Right atrium auricular region (tissue), 2 donors: Measurements from ENCODE around the gene MED12L. TPM values are rescaled to one million over a fixed set of nuclear protein-coding genes. Genes with fewer than 3 reads are reported as not detected.

ENCODE experiments used
- DNase-seq: peaks from one replicate; pipeline ENCODE4 v3.0.0-alpha.2; 2019; ENCODE audit warnings: low spot score
- H3K27ac ChIP-seq, 2 donors: fragments of 200-600 bp; sonication (generic); 1 replicate in 1 of 2; 2 replicates in 1 of 2; pipeline ENCODE4 v1.5.1; 2016 to 2019
- H3K27me3 ChIP-seq, 2 donors: fragments of 200-600 bp; sonication (generic); one replicate each; pipeline versions ENCODE4 v1.5.1 to v1.6.0; 2017 to 2019
- H3K36me3 ChIP-seq: fragments of 200-600 bp; sonication (generic); one replicate; pipeline ENCODE4 v1.5.1; 2016
- H3K4me1 ChIP-seq, 2 donors: fragments of 200-600 bp; sonication (generic); one replicate each; pipeline versions ENCODE4 v1.5.1 to v1.6.0; 2017 to 2019
- H3K4me3 ChIP-seq, 2 donors: fragments of 200-600 bp; sonication (generic); 1 replicate in 1 of 2; 2 replicates in 1 of 2; pipeline ENCODE4 v1.5.1; 2017 to 2019; ENCODE audit warnings: mild to moderate bottlenecking in 1 of 2, moderate library complexity in 1 of 2
- H3K9me3 ChIP-seq, 2 donors: fragments of 200-600 bp; sonication (generic); one replicate each; pipeline ENCODE4 v1.5.1; 2019
- CTCF ChIP-seq, 2 donors: fragments of 200-600 bp; sonication (generic); IDR thresholded peaks; one replicate each; pipeline ENCODE4 v1.5.1; 2019; ENCODE audit warnings: antibody characterized with exemption in 2 of 2
- total RNA-seq, 2 donors: library from RNA; depleted of rRNA; stranded (reverse); fragments of >200 nt; gene quantifications; one replicate each; pipeline ENCODE4 v1.1.0, GENCODE V29; 2016

The MED12L gene
- under 1 TPM; 0.07 to 0.35 TPM for total RNA-seq

- H3K27me3 ChIP-seq = no peaks in the 10 kb centered on the region
Measured at GRCh38 chr3:151085227-151085888, at the start of gene MED12L. Gene MED12L (plus strand): TSS chr3:151085664. CDS start chr3:151086927, 1,263 bp downstream.

GRCh38 chr3:151037746-151038477, 47.6 kb upstream of the MED12L start:
- Histone ChIP-seq H3K9me3 (no peaks in the 10 kb centered on the region), H3K4me1 (no peaks in the 10 kb centered on the region), H3K27me3 (no peaks in the 10 kb centered on the region), H3K4me3 (no peak overlapping the region), H3K27ac (no peak overlapping the region), H3K36me3 (no peaks in the 10 kb centered on the region)
- TF ChIP-seq CTCF (IDR thresholded peaks at IDR 0.05) = no peak
- DNase-seq = no peak

More at GRCh38 chr3:151085227-151085888, at the start of gene MED12L:
- TF ChIP-seq CTCF (IDR thresholded peaks at IDR 0.05) = no peak
- H3K4me1 ChIP-seq = peaks cover 0 to 17% of the 10 kb centered on the region in 2 donors
- H3K36me3 ChIP-seq = no peaks in the 10 kb centered on the region
- H3K27ac ChIP-seq = peak within 1 kb of the TSS; percentile 12 to 22
- no peak for DNase-seq
- peak within 1 kb of the TSS; percentile 58 to 68 for H3K4me3 ChIP-seq
- no peaks in the 10 kb centered on the region for H3K9me3 ChIP-seq

GRCh38 chr3:151044706-151045105, 40.8 kb upstream of the MED12L start:
- no peaks in the 10 kb centered on the region for H3K36me3 ChIP-seq
- H3K4me3 ChIP-seq = no peak overlapping the region
- no peaks in the 10 kb centered on the region for H3K9me3 ChIP-seq
- DNase-seq = no peak
- H3K4me1 ChIP-seq = no peaks in the 10 kb centered on the region
- TF ChIP-seq CTCF (IDR thresholded peaks at IDR 0.05) = no peak
- H3K27me3 ChIP-seq = no peaks in the 10 kb centered on the region
- H3K27ac ChIP-seq = no peak overlapping the region

- Histone ChIP-seq H3K36me3 (no peaks in the 10 kb centered on the region), H3K9me3 (no peaks in the 10 kb centered on the region), H3K27ac (no peak overlapping the region), H3K4me1 (no peaks in the 10 kb centered on the region), H3K4me3 (no peak overlapping the region), H3K27me3 (no peaks in the 10 kb centered on the region)
- no peak for DNase-seq
- no peak for TF ChIP-seq CTCF (IDR thresholded peaks at IDR 0.05)
Measured at GRCh38 chr3:151047636-151048035, 37.8 kb upstream of the MED12L start.

- DNase-seq = no peak
- Histone ChIP-seq H3K4me1 (no peaks in the 10 kb centered on the region), H3K36me3 (no peaks in the 10 kb centered on the region), H3K27me3 (no peaks in the 10 kb centered on the region), H3K4me3 (no peak overlapping the region), H3K27ac (no peak overlapping the region), H3K9me3 (no peaks in the 10 kb centered on the region)
- no peak for TF ChIP-seq CTCF (IDR thresholded peaks at IDR 0.05)
Measured at GRCh38 chr3:151051533-151051932, 33.9 kb upstream of the MED12L start.
